ENCODE results near the gene GFRA4.

GFRA4 gene

GRCh38 chr20:3674995-3675900 is 12.0 kb upstream of the GFRA4 start:
- FAIRE-seq (no peak), DNase-seq (ENCODE audit: insufficient read length, low spot score) (no peak)

DNA sequence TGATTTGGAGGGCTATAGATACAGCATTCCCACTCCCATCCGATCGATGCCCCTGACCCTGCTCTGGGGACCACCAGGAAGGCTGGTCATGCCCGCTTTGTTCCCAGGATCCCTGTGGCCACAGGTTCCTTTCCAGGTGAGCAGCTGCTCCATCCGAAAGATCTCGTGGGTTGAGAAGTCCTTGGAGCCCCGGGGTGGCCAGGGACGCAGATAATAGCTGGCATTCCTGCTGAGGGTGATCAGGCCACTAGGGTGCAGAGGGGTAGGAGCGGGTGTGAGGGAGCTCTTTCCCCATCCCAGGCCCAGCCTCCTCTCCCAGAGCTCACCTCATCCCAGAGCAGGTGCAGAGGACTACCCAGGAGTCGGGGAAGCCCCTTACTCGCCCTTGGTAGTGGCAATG is 11.2 kb upstream of the GFRA4 start:
- DNase-seq (ENCODE audit: insufficient read length, low spot score): no peak
- no peak for FAIRE-seq

DNA sequence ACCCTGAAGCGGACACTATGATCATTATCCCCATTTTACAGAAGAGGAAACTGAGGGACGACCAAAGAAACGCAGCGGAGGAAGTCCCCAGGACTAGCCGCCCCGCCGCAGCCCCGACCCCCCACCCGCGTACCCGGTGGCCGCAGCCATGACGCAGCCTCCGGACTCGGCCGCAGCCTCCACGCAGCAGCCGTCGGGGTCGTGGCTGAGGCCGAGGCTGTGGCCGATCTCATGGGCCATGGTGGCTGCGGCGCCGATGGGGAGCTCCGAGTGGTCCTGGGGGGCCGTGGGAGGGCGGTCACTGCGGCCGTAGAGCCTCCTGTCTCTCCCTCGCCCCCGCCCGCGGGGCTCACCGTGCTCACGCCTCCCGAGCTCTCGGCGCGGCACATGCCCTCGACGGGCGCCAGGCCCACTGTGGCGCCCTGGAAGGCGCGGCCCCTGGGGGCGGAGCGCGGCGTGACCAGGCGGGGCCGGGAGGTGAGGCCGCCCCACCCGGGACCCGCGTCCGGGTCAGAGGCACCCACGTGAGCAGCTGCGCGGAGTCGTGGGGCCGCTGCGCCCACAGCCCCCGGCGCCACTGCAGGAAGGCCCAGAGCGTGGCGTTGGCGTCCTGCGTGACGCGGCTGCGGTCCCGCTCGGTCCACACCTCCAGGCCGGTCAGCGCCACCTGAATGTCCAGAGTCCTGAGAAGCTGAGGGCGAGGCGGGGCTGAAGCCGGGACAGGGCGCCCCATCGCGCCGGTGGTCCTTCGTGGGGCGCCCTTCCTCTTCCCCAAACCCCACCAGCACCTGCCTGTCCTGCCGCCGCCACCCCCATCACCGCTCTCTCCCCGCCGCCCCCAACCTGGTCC is 10.2 kb upstream of the GFRA4 start:
- FAIRE-seq (no peak), DNase-seq (ENCODE audit: insufficient read length, low spot score) (no peak)

- DNase-seq (ENCODE audit: insufficient read length, low spot score): no peak
- no peak for FAIRE-seq
Measured at GRCh38 chr20:3672547-3673171, 9.5 kb upstream of the GFRA4 start.

GRCh38 chr20:3671986-3672546 is 8.9 kb upstream of the GFRA4 start:
- FAIRE-seq (no peak), DNase-seq (ENCODE audit: insufficient read length, low spot score) (no peak)

GRCh38 chr20:3670945-3671344 is 7.7 kb upstream of the GFRA4 start:
- FAIRE-seq (no peak), DNase-seq (ENCODE audit: insufficient read length, low spot score) (no peak)

DNA sequence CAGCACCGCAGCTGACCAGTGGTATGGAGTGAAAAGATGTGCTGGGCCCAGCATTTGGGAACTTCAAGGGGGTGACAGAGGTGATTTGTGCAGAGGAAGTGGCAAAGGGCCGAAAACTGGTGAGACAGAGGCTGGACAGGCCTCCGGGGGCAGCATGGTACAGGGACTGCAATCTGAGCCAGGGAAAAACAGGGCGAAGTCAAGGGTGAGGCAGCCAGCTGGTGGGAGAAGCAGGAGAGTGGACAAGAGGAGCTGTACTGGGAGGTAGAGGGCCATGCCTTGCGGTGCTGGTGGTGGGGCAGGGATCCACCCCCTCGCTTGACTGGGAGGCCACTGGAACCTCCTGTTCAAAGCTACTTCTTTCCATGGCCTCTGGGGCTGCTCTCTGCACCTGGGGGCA is 7.3 kb upstream of the GFRA4 start:
- DNase-seq (ENCODE audit: insufficient read length, low spot score) (no peak), FAIRE-seq (no peak)

GRCh38 chr20:3669710-3670367 is 6.6 kb upstream of the GFRA4 start:
- DNase-seq (ENCODE audit: insufficient read length, low spot score): no peak
- FAIRE-seq: no peak

- no peak for FAIRE-seq
- DNase-seq (ENCODE audit: insufficient read length, low spot score): no peak
Measured at GRCh38 chr20:3667434-3668037, 4.3 kb upstream of the GFRA4 start.

DNA sequence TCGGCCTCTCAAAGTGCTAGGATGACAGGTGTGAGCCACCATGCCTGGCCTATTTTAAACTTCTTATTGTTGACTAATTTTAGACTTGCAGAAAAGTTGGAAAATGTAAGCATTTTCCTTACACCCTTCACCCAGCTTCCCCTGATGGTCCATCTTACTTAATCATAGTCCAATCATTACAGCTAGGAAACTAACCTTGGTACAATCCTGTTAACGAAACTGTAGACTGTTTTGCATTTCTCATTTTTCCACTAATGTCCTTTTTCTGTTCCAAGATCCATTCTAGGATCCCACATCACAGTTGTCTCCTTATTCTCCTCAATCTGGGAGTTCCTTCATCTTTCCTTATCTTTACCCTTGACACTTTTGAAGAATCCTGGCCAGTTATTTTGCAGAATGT is 659 bp upstream of the GFRA4 start:
- FAIRE-seq: no peak
- DNase-seq (ENCODE audit: insufficient read length, low spot score): no peak

DNA sequence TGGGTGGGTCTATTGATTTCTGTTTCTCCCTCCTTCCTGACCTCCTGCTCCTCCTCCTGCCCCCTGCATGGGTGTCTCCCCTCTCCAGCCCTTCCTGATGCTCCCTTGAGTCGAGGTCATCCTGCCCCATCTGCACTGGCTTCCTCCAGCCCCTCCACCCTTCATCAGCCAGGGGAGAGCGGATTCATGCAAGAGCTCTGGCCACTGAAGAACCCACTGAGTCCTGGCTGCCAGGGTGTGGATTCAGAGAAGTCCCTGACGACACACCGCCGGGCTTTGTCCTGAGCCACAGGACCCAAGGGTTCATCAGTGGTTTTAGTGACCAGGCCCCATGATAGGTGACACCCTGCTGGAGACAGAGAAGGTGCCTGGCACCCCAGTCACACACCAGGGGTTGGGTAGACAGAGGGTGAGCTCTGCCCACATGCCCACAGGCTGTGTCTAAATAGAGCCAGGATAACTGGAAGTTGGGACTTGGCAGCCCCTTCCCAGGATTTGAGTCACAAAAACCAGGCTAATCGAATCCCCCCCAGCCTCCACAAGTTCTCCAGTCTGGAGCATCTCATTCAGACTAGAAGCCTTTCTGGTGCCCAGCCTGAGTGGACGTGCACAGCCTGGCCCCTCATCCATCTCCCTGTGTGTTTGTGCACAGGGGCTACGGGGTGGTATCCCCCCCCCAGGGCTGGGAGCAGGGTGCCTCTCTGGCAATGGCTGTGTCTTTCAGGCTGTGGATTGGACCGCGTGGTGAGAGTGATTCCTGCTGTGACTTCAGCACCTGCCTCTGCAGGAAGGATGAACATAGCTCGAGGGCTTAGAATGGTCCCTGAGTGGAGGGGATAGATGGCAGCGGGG is 1.2 kb downstream of the GFRA4 start:
- DNase-seq (ENCODE audit: insufficient read length, low spot score) (no peak), FAIRE-seq (no peak)

DNA sequence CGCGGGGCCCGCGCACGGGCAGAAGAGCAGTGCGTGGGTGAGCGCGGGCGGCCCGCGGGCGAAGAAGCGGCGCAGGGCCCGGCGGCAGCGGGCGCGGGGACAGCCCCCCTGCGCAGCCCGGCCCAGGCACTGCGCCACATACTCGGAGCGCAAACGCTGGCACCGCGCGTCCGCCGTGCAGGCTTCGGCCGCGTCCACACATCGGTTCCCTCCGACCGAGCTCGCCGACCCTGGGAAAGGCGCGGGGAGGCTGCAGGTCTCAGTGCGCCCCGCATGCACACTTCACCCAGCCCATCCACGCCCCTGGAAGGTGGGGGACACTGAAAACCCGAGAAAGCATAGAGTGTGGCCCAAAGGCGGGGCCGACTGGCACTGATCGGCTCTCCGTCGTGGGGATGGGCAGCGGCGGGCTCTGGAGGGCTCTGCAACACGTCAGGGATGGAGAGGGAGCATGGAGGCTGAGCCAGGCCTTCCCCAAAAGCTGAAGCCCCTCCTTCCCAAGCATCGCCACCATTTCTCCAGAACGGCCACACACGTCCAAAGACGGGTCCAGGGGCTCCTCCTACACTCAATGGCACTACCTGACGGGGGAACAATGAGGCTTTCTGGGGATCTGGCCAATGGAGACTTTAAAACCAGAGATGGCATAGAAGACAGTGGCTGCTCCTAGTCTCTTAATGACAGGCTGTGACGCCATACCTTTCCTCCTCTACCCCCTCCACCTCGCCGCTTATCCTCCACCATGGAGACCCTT is 2.0 kb downstream of the GFRA4 start:
- FAIRE-seq (no peak), DNase-seq (ENCODE audit: insufficient read length, low spot score) (no peak)

DNA sequence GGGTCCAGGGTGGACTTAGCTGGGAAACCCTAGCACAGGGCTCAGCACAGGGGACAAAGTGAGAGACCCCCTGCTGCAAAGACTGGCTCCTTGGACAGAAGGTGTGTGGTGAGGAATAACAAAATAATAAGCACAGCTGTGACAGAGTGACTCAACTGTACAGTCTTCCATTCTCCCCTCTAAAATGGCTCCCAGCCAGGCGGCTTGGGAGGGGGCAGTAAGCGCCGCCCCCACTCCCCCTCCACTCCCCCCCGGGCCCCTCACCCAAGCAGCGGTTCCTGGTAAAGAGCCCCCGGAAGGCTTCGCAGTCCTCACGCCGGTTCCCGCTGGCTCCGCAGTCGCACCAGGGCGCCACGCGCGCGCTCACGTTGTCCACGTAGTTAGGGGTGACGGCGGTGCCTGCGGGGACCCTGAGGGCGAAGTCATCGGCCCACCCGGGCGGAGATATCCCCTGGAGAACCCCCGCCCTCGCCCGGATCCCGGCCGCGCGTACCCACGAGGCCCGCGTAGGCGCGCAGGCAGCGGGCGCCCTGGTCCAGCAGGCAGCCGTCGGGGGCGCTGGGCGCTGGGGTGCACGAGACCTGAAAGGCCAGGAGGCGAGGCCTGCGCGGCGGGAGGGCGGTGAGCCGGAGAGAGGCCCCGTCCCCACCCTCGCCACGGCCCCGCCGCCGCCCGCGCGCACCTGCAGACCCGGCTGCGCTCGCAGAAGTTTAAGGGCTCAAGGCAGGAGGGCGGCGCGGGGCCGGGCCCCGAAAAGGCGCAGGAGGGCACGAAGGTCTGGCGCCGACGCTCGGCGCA is 2.7 kb downstream of the GFRA4 start:
- no peak for DNase-seq (ENCODE audit: insufficient read length, low spot score)

GRCh38 chr20:3659492-3660261 is 3.5 kb downstream of the GFRA4 start:
- FAIRE-seq (no peak), DNase-seq (ENCODE audit: insufficient read length, low spot score) (no peak)

More for the DNA sequence above, 2.7 kb downstream of the GFRA4 start:
- no peak for FAIRE-seq

GRCh38 chr20:3658716-3659491 is 4.3 kb downstream of the GFRA4 start:
- DNase-seq (ENCODE audit: insufficient read length, low spot score) (peak; percentile 94), FAIRE-seq (peak; percentile 98)

All from GM19239 (cell line).